H9 (cell line): ENCODE results near the gene STPG1. TPM values are rescaled to one million over a fixed set of nuclear protein-coding genes. Genes with fewer than 3 reads are reported as not detected.

Experiments used
- DNase-seq: peaks from one replicate; pipeline ENCODE4 v3.0.0-alpha.2; 2017
- H2AFZ ChIP-seq: one replicate; pipeline ENCODE4 v1.6.1; 2013; ENCODE audit warnings: mild to moderate bottlenecking, low read length, control low read depth, moderate library complexity
- H2AK5ac ChIP-seq: 2 replicates; pipeline ENCODE4 v1.6.1; 2013; ENCODE audit warnings: low read length, control low read depth, mixed read lengths; ENCODE audit not compliant: insufficient read length
- H2BK120ac ChIP-seq: one replicate; pipeline ENCODE4 v1.6.1; 2013; ENCODE audit warnings: low read depth, mild to moderate bottlenecking, low read length, control low read depth, inconsistent platforms; ENCODE audit not compliant: poor library complexity, severe bottlenecking
- H2BK12ac ChIP-seq: 2 replicates; pipeline ENCODE4 v1.6.1; 2013; ENCODE audit warnings: low read length, control low read depth, mixed read lengths, low read depth; ENCODE audit not compliant: insufficient read length
- H2BK15ac ChIP-seq: 2 replicates; pipeline ENCODE4 v1.6.1; 2013; ENCODE audit warnings: low read depth, low read length, control low read depth
- H2BK20ac ChIP-seq: one replicate; pipeline ENCODE4 v1.6.1; 2013; ENCODE audit warnings: low read depth, mild to moderate bottlenecking, low read length, control low read depth, inconsistent platforms; ENCODE audit not compliant: poor library complexity, severe bottlenecking
- H2BK5ac ChIP-seq: 2 replicates; pipeline ENCODE4 v1.6.1; 2013; ENCODE audit warnings: low read length, control low read depth, mixed read lengths; ENCODE audit not compliant: insufficient read length
- H3K14ac ChIP-seq: 2 replicates; pipeline ENCODE4 v1.6.1; 2013; ENCODE audit warnings: low read length, control low read depth; ENCODE audit not compliant: insufficient read depth
- H3K18ac ChIP-seq: 2 replicates; pipeline ENCODE4 v1.6.1; 2013; ENCODE audit warnings: low read depth, mild to moderate bottlenecking, mixed read lengths, low read length, control low read depth; ENCODE audit not compliant: insufficient read length
- H3K23ac ChIP-seq: 2 replicates; pipeline ENCODE4 v1.6.1; 2013; ENCODE audit warnings: low read length, control low read depth, mixed read lengths, low read depth; ENCODE audit not compliant: insufficient read length
- H3K23me2 ChIP-seq: 2 replicates; pipeline ENCODE4 v1.6.1; 2013; ENCODE audit warnings: low read depth, mild to moderate bottlenecking, mixed read lengths, low read length, control low read depth; ENCODE audit not compliant: insufficient read length, poor library complexity, severe bottlenecking
- H3K27ac ChIP-seq: 2 replicates; pipeline ENCODE4 v1.5.1; 2013; ENCODE audit warnings: low read length, control low read depth, mixed read lengths, low read depth; ENCODE audit not compliant: insufficient read length
- H3K27me3 ChIP-seq: 2 replicates; pipeline ENCODE4 v1.6.1; 2013; ENCODE audit warnings: low read length, control low read depth, inconsistent platforms; ENCODE audit not compliant: insufficient read depth
- H3K4ac ChIP-seq: 2 replicates; pipeline ENCODE4 v1.6.1; 2013; ENCODE audit warnings: low read depth, mild to moderate bottlenecking, control low read depth, inconsistent platforms, low read length, moderate library complexity
- H3K4me1 ChIP-seq: 2 replicates; pipeline ENCODE4 v1.6.1; 2013; ENCODE audit warnings: low read length, control low read depth, inconsistent platforms; ENCODE audit not compliant: insufficient read depth
- H3K4me2 ChIP-seq: 2 replicates; pipeline ENCODE4 v1.6.1; 2013; ENCODE audit warnings: low read length, control low read depth, mixed read lengths; ENCODE audit not compliant: insufficient read length, insufficient read depth
- H3K56ac ChIP-seq: 2 replicates; pipeline ENCODE4 v1.6.1; 2013; ENCODE audit warnings: low read depth, mild to moderate bottlenecking, mixed read lengths, low read length, control low read depth; ENCODE audit not compliant: insufficient read length
- H3K79me1 ChIP-seq: 2 replicates; pipeline ENCODE4 v1.6.1; 2013; ENCODE audit warnings: low read depth, mild to moderate bottlenecking, moderate library complexity, low read length, control low read depth, inconsistent platforms; ENCODE audit not compliant: insufficient read depth, poor library complexity, severe bottlenecking
- H3K79me2 ChIP-seq: 2 replicates; pipeline ENCODE4 v1.6.1; 2013; ENCODE audit warnings: low read length, control low read depth, inconsistent platforms; ENCODE audit not compliant: insufficient read depth
- H3K9ac ChIP-seq: 2 replicates; pipeline ENCODE4 v1.6.1; 2013; ENCODE audit warnings: low read length, control low read depth, mixed read lengths; ENCODE audit not compliant: insufficient read length; ENCODE audit errors: extremely low read depth
- H3K9me3 ChIP-seq: one replicate; pipeline ENCODE4 v1.6.1; 2013; ENCODE audit warnings: low read depth, low read length, inconsistent platforms; ENCODE audit not compliant: control insufficient read depth
- H3T11ph ChIP-seq: one replicate; pipeline ENCODE4 v1.6.1; 2013; ENCODE audit warnings: mild to moderate bottlenecking, low read length, control low read depth, inconsistent platforms
- H4K20me1 ChIP-seq: one replicate; pipeline ENCODE4 v1.6.1; 2013; ENCODE audit not compliant: control insufficient read depth, insufficient read length, insufficient read depth
- H4K5ac ChIP-seq: 2 replicates; pipeline ENCODE4 v1.6.1; 2013; ENCODE audit warnings: low read depth, mild to moderate bottlenecking, mixed read lengths, low read length, control low read depth; ENCODE audit not compliant: insufficient read length
- H4K8ac ChIP-seq: replicated peaks from 2 replicates; pipeline ENCODE4 v1.6.1; 2013; ENCODE audit warnings: low read length, control low read depth, mixed read lengths, low read depth; ENCODE audit not compliant: insufficient read length
- H4K91ac ChIP-seq: 2 replicates; pipeline ENCODE4 v1.6.1; 2013; ENCODE audit warnings: low read depth, mild to moderate bottlenecking, moderate library complexity, mixed read lengths, low read length, control low read depth; ENCODE audit not compliant: insufficient read length
- H3K27ac Mint-ChIP-seq, 3 experiments: 2 replicates in 2 of 3; 3 replicates in 1 of 3; pipeline ENCODE4 v1.8.0; 2020 to 2021; ENCODE audit warnings: mixed read lengths in 3 of 3, mild to moderate bottlenecking in 1 of 3, moderate library complexity in 1 of 3
- H3K27me3 Mint-ChIP-seq: 2 replicates; pipeline ENCODE4 v1.8.0; 2021; ENCODE audit warnings: low read depth, mild to moderate bottlenecking, moderate library complexity, mixed read lengths
- H3K36me3 Mint-ChIP-seq, 3 experiments: 2 replicates in 2 of 3; 3 replicates in 1 of 3; pipeline ENCODE4 v1.8.0; 2020 to 2021; ENCODE audit warnings: low read depth in 3 of 3, mixed read lengths in 3 of 3; ENCODE audit not compliant: insufficient read depth in 1 of 3
- H3K4me1 Mint-ChIP-seq, 2 experiments: 2 replicates each; pipeline ENCODE4 v1.8.0; 2020; ENCODE audit warnings: mixed read lengths in 2 of 2
- H3K4me3 Mint-ChIP-seq, 2 experiments: 2 replicates in 1 of 2; 3 replicates in 1 of 2; pipeline ENCODE4 v1.8.0; 2020 to 2021; ENCODE audit warnings: mild to moderate bottlenecking in 2 of 2, mixed read lengths in 2 of 2, moderate library complexity in 1 of 2
- H3K9me3 Mint-ChIP-seq, 2 experiments: 2 replicates in 1 of 2; 3 replicates in 1 of 2; pipeline ENCODE4 v1.8.0; 2020; ENCODE audit warnings: mild to moderate bottlenecking in 2 of 2, mixed read lengths in 2 of 2, moderate library complexity in 1 of 2
- CTCF ChIP-seq: fragments of 200-600 bp; sonication (generic); conservative IDR thresholded peaks from 3 replicates; pipeline ENCODE4 v1.8.0; 2021; ENCODE audit warnings: antibody characterized with exemption, mild to moderate bottlenecking
- WGBS: extraction: QIAGEN DNeasy Blood & Tissue Kit; methylation state at CpG from one replicate; pipeline ENCODE4 v1.1.7; 2013; ENCODE audit warnings: missing lambda C conversion rate, low lambda C conversion rate, mixed read lengths; ENCODE audit not compliant: insufficient read length; ENCODE audit errors: extremely low coverage; 5-methylcytosine and 5-hydroxymethylcytosine counted together
- total RNA-seq: library from RNA; stranded (reverse); gene quantifications from 2 replicates; pipeline ENCODE4 v1.2.1, GENCODE V29; 2021

Gene STPG1
- total RNA-seq, 1 experiment from 2014 or later: 8.3 TPM

GRCh38 chr1:24327891-24328290 is 85.7 kb downstream of the STPG1 start:
- Histone ChIP-seq H3K27ac (no peak overlapping the region), H2BK15ac (no peak overlapping the region), H3K9me3 (no peaks in the 10 kb centered on the region), H2AK5ac (no peak overlapping the region), H2BK120ac (no peak overlapping the region), H4K8ac (no peak overlapping the region), H3K56ac (no peak overlapping the region), H2BK5ac (no peak overlapping the region), H3K79me1 (no peaks in the 10 kb centered on the region), H3K9ac (no peak overlapping the region), H3K27me3 (no peaks in the 10 kb centered on the region; the same call in 1 of the 2 replicates), H3K14ac (no peak overlapping the region), H3T11ph (no peak overlapping the region), H2BK12ac (no peak overlapping the region), H4K91ac (no peak overlapping the region), H3K79me2 (no peaks in the 10 kb centered on the region), H3K4ac (no peak overlapping the region), H4K5ac (no peak overlapping the region), H2BK20ac (no peak overlapping the region), H3K4me1 (no peaks in the 10 kb centered on the region), H3K18ac (no peak overlapping the region), H3K23me2 (no peaks in the 10 kb centered on the region), H3K23ac (no peak overlapping the region), H2AFZ (no peak overlapping the region), H3K4me2 (no peak overlapping the region), H4K20me1 (no peaks in the 10 kb centered on the region)
- WGBS: no CpG with 5 or more reads among the region's 2 CpGs
- Mint-ChIP-seq H3K36me3 (0 out of 7 replicates have a peak, but pooled peaks cover 0 to 2% (median 0%) of the 10 kb centered on the region in 3 experiments), H3K27ac (no peak overlapping the region), H3K9me3 (no peaks in the 10 kb centered on the region), H3K27me3 (peaks cover 38% of the 10 kb centered on the region), H3K4me1 (peaks cover 17 to 23% of the 10 kb centered on the region in 2 experiments), H3K4me3 (no peak overlapping the region)
- no peak for DNase-seq
- no peak for TF ChIP-seq CTCF
